NCI-H2171 (cell line): Measurements from ENCODE around the gene NTHL1.

ENCODE experiments used
- DNase-seq: peaks from one replicate; lab custom pipeline; 2025; lab: John Stamatoyannopoulos, UW

Gene NTHL1

DNA sequence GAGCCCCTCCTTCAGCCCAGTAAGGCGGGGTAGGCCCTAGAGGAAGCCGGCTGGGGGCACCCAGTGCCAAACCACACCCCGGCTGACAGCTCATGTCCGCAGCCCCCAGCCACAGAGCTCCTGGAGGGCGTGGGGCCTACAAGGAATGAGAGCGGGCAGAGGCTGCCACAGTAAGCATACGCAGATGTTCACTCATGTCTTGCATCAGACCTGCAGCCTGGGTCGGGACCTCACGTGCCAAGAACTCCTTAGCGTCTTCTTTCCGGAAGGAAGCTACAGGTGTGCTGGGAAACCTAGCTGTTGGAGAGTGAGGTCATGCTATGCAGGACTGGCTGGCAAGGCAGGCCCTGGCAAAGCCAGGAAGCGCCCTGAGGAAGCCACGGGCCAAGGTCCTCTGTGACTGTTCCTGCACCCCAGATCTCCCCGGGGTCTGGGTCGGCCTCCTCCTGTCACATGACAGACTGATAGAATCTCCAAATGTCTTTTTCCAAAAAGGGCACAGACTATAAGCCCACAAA, 39.6 kb downstream of the NTHL1 start:
- no peak for DNase-seq

DNA sequence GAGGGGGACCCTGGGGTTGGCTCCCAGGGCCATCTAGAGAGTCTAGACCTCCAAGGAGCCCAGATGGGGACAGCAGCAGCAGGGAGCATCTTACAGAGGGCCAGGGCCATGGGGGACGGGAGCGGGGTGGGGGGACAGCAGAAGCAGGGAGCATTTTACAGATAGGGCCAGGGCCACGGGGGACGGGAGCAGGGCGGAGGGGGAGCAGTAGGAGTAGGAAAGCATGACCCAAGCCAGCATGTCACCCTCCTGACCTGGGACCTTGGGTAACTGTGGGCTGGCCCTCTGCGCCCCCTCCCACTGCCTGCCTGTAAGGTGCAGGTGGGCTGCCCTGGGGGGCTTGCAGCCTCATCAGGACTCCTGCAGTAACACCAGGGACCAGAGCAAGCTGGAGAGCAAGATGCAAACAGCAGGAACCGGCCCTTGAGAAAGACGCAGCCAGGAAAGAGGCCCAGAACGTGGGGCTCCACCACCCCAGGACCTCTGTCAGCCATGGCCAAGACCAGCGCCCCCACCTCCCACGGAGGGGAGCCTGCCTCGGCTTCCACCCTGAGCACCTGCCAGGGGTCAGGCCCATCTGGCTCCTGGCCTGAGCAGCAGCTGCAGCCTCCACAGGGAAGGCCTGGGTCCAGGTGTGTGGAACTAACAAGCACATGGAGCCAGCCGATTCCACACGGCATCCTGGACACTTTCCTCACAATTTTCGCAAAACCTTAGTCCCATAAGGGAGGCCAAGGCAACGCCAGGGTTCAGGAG, 40.4 kb downstream of the NTHL1 start:
- DNase-seq, result no peak

DNA sequence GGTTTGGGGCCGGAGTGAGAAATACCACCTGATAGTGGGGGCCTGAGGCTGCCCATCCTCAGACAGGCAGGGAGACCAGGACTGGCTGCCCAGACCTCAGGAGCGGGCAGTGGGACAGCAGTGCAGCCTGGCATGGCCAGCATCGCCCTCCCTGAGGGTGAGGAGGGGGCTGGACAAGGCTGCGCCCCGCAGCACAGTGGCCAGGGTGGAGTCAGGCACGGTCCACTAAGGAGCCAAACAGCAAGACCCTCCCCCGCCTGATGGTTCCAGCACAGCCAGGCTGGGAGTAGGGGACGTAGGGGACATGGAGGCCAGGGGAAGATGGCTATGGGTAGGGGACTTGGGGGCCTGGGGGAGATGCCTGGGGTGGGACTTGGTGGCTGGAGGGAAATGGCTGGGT, 41.3 kb downstream of the NTHL1 start:
- no peak for DNase-seq

DNA sequence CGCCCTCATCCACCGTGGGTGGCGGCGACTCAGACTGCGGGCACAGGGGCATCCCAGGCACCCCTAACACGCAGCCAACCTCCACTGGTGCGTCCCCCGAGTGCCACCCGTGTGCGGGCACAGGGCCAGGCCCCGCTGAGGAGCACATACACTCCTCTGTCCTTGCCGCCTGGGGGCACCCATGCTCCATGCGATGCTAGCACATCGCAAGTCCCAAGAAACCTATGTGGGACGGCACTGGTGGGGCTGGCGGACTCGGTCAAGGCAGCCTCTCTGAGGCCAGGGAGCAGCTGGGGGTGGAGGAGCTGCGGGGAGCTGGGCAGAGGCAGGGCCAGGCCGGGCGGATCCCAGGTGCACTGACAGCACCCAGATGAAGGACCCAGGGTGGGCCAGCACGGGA, 42.0 kb downstream of the NTHL1 start:
- no peak for DNase-seq

DNA sequence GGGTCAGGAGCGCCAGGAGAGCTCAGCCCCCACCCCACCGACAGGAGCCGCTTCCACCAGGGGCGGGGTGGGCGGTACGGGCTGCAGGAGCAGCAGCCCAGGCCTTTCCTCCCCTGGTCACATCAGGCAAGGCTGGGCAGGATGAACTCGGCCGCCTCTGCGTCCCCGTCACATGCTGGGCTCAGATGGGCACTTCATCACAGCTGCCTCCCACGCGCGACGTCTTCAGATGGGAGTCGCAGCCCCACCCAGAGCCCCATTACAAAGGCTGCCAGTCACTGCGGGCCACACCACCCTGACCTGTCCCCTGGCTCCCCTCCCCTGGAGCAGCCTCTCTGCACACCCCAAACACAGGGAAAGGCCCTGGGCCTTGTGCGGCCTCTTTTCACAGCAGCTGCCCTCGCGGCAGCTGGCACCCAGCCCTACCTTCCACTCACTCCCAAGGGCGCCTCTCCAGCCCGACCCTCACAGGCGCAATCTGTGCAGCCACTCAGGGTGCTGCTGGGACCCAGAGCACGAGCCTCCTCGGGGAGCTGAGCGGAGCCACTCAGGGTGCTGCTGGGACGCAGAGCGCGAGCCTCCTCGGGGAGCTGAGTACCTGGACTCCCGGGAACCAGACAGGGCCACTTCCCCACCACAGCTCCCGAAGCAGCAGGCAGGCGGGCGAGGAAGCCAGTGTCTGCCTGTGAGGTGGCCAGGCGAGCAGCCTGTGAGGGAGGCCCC, 42.7 kb downstream of the NTHL1 start:
- peak; percentile 55 for DNase-seq

DNA sequence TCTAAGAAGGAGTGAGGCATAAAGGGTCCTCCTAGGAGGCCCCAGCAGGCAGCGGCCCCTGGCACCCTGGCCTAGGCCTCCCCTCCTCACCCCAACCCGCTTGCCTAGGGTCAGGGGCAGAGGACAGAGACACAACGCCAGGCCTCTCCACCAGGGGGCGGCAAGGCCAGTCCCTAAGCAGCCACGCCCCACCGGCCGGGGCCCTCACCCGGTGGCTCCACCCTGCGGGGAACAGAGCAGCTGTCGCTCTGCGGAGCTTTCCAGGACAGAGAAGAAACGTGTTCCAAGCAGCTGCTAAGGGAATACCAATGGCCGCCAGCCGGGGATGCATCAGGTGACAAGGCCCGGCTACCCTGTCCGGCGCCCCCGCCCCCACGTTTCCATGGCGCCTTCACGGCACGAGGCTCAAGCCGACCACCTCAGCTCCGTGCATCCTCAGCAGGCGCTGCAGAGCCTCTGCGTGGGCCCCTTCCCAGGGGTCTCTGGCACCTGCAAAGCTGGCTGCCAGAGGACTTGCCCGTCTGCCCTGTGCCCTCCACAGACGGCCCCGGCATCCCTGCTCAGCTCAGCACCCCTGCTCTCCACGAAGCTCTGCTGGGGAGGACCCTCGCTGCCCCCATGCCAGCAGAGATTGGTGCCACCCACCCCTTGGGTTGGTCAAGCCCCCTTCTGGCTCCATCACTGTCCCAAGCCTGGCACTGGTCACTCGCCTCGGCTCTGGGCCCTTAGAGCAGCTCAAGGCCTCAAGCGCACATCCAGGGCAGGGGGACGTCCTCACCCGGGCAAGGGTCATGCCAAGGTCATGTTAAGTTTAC, 43.6 kb downstream of the NTHL1 start:
- DNase-seq, result peak; percentile 96

DNA sequence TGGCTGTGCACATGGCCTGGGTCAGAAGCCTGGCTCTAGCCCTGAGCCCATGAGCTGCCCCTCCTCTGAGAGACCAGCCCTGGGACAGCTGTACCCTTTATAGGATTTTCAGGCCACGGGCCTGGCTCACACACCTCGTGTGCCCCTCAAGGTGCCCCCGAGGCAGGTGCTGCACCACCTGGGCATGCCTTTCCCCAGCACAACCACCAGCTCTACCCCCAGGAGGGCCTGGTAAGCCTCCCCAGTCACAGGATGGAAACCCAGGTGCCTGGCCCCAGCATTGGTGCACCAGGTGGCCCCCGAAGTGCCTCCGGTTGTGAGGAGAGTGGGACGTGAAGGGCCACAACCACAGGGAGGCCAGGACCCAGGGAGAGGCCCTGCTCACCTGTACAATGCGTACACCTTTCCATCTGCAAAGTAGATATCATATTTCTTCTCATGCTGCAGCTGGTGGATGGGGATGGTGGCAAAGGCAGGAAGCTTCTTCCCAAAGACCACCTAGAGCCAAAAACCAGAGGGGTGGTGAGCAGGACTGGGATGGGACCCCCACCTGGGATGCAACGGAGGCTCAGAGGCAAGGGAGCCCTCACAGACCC, 44.3 kb downstream of the NTHL1 start:
- no peak for DNase-seq

DNA sequence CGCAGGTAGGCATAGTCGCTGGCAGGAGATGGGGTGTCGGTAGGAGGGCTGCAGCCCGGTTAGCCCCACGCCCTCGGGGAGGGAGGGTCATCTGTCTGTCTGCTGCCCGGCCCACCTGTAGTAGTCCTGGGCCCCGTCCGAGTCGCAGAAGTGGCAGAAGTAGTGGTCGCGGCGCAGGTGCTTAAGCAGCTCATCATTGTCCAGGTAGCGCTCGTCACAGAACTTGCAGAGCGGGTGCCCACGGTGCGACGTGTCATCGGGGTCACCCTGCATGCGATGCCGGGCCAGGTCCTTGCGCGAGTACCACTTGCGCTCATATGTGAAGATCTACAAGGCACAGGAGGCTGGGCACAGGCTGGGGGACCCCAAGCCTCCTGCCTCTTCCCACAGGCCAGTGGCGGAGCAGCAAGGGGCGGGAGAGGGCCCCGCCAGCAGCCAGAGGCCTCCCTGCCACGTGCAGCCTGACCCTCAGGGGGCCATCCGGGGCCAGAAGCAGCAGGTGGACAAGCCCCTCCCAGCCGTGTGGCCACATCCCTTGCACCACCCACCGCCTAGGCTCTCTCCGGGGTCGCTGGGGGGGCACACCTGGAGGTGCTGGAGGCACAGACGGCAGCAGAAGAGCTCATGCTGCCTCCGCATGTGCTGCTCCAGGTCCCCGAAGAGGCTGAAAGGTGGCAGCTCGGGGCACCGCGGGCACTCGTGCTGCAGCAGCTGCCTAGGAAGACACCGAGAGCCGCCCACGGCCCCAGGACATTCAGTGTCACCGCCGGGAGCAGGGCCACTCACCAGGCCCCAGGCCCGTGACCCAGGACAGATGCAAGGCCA, 45.0 kb downstream of the NTHL1 start:
- no peak for DNase-seq

DNA sequence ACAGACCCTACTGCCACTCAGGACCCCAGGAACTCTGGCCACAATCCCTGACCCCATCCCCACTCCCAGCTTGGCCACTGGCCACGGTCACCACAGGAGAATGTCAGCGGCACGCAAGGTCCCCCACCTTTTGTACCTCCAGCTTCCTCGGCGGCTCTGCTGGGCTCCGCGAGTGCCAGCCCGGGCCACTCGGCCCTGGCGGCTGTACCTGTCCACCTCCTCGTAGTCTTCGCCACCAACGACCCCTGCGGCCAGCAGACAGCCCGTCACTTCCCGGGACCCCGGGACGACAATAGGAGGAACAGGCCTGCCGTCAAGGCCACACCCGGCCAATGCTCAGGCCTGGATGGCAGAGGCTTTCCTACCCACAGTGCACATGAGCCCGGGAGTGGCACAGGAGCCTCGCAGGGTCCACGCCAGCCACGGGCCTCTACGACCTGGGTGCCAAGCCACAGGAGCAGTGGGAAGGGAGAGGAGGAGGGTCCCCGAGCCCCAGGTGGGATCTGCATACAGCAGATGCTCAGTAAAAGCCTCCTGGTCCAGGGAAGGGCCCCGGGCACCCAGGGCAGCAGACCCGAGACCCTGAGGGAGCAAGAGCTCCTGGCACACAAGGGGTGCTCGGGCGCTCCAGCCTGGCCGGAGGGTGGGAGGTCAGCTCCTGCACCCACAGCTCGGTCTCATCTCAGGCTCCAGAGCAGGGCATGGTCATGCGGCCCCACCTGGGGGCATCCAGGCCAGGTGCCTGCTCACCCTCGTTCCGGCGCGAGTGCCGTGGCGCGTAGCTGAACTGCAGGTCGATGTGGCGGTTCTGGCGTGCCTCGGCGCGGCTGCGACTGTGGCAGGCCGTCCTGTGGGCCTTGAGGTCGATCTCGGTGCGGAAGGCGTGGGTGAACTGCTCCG, 45.9 kb downstream of the NTHL1 start:
- DNase-seq, result no peak

DNA sequence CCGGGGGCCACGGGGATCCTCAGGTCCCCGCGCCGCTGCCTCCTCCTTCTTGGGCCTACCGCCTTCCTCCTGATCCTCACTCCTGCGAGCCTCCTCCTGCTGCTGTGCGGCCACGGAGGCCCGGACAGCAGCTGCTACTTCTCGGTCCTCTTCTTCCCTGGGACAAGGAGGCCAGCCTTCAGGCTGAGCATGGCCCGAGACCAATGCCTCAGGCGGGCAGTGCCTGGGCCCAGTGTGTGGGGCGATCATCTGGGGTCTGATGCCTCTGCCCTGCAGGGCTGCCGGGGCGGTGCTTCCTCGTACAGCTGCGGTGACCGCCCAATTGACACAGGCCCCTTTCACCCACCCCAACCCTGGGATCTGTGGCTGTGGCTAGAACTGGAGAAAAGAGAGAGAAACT, 46.6 kb downstream of the NTHL1 start:
- DNase-seq, result no peak

DNA sequence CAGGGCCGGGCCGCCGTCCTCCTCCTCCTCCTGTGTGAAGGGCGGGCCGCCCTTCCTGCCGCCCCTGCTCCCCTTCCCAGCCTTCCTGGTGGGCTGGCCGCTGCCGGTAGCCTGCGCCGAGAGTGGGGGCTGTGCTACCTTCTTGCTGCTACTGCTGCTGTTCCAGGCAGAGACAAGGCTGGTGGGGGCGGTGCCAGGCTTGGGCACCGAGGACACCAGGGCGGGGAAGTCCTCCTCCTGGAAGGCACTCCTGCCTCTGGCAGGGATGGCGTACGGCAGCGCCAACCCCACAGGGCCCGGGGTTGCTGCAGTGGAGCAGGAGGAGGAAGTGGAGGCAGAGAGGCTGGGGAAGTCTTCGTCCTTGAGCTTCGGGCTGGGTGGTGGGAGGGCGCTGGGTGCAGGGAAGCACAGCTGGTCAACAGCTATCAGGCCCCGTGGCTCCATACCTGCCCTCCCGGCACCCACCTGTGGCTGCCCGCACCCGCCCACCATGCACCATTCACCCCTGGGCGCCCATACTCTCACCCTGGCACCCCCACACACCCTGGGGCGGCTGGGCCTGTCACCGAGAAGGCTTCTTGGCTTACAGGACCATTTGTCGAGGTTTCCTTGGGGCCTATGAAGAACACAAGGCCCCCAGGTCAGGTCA, 47.6 kb downstream of the NTHL1 start:
- DNase-seq, result no peak

DNA sequence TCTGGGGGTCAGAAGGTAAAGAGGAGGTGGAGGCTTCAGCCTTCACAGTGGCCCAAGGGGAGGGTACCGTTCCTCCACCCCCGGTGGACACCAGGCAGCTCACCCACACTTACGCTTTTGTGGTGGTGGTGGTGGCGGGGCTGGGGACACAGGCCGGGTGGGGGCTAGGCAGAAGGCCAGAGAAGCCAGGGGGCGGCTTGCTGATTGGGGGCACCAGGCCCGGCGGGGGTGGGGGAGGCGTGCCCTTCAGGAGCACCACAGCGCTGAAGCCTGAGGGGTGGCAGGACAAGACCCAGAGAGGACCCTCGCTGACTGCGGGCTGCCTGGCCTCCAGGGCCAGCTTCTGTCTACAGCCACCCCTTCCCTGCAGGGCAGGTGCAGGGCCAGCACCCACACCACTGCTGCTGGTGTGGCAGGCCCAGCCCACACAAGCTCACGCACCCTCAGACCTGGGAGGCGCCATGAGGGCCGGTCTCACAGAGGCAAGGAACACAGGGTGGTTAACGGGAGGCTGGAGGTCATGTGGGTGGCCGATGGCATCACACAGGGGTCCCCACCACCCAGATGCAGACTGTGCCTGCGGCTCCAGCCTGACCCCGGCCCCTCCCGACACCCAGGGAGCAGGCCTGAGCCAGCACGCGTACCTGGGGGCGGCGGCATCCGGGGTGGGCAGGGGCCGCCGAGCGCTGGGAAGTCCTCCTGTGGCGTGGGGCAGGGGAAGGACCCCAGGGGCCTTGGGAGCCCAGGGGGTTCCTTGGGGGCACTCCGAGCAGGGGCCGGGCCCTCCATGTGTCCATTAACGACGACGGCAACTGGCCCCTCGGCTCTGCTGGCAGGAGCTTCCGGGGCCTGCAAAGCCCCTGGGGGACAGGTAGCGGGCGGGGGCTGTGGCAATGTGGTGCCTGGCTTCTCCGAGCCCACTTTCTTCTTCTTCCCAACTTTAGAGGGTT, 48.5 kb downstream of the NTHL1 start:
- DNase-seq, result no peak

DNA sequence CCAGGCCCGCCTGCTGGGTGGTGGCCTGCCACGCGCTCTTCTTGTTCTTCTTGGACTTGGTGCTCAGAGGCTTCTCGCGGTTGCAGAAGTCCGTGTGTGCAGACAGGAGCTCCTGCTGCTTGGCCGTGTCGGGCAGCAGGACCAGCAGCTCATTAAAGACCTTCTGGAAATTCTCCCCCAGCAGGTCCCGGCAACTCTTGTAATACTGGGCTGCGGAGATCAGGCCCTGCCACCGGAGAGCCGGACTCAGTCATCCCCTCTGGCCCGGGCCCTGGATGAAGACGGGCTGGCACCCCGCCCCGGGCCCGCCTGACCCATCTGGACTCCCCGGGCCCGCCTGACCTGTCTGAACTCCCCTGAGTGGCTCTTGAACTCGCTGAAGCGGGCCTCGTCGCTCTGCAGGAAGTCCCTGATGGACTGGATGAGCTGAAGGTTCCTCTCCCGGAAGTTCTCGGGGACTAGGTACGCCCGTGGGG, 49.2 kb downstream of the NTHL1 start:
- DNase-seq, result no peak

DNA sequence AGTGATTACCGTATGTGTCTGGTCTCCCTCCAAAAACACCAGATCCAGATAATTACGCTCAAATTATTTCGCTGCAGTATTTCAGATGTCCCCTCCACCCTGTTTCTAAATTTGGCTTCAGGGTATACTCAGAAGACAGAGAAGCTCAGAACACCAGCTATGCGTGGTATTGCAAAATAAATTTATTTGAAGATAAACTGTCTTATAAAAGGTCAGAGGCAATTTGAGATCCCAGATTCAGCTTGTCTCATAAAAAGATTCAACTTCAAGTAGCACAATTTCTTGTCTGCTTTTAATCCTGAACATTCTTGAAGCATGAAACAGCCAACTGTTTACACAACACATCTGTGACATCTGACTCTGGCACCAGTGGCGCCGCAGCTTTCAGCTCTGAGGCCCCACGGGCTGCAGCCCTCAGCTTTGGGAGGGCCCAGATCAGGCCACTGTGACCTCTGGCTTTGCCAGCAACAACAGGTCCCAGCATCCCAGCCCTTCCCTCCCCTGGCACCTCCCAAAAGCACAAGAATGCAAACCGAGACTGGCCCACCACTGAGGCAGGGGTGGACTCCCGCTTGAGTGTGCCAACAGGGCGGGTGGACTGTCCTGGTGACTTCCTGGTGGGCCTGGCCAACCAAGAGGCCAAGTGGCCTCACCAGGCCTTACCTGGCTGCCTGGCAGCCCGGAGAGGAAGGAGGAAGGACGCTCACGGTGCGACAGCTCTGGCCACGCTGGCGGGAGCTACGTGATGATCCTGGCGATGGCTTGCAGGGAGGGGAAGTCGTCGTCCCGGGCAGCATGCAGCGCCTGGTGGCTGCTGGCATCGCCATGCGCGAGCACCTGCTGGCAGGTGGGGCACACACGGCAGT, 49.9 kb downstream of the NTHL1 start:
- no peak for DNase-seq

DNA sequence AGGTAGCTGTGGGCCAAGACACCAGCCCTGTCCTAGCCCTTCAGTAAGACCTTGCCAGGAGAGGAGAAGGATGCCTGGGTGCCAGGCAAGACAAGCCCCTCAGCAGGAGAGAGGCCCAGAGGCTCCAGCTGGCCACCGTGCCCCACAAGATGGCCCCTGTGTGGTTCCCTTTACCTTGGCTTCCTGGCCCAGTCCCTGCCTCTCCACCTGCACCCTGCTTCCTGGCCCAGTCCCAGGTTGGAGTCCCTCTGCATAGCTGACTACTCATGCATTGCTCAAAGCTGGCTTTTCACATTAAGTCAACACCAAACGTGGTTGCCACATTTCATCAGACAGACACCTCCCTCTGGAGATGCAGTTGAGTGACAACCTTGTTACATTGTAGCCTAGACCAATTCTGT, 53.9 kb downstream of the NTHL1 start:
- no peak for DNase-seq

DNA sequence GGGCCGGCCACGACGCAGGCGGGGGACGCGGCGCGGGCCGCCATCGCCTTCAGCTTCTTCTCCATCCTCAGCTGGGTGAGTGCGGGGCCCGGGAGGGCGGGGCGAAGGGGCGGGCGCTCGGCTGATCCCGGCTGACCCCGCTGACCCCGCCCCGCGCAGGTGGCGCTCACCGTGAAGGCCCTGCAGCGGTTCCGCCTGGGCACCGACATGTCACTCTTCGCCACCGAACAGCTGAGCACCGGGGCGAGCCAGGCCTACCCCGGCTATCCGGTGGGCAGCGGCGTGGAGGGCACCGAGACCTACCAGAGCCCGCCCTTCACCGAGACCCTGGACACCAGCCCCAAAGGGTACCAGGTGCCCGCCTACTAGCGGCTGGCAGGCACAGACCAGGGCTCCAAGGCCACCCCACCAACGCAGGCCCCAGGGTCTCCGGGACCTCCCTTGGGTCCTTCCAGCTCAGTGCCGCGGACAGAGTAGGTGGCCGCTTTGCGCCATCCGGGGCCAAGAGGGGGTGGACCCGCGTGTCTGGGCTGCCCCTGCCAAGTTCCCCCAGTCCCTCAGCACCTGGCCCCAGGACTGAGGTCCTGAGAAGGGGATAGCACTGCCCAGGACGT, 54.8 kb downstream of the NTHL1 start:
- DNase-seq, result no peak
